Activated gamma-delta T cell (primary cell): ENCODE data around the gene DOCK9.
"Not testable (repeated sequence)": the region's sequence is repeated elsewhere in the genome, so short reads cannot be mapped to it uniquely, and the experiment has no call there.

Source experiments
- DNase-seq: peaks from one replicate; lab custom pipeline; 2025; lab: John Stamatoyannopoulos, UW

DOCK9 gene

GRCh38 chr13:98916403-98916802 lies 61.5 kb downstream of the DOCK9 start:
- no peak for DNase-seq

- DNase-seq, result no peak
Observed at GRCh38 chr13:98915981-98916380, 61.9 kb downstream of the DOCK9 start.

GRCh38 chr13:98915563-98915962 lies 62.3 kb downstream of the DOCK9 start:
- no peak for DNase-seq

GRCh38 chr13:98913741-98914140 lies 64.1 kb downstream of the DOCK9 start:
- no peak for DNase-seq

GRCh38 chr13:98912846-98913245 lies 65.0 kb downstream of the DOCK9 start:
- no peak for DNase-seq

- no peak for DNase-seq
Observed at GRCh38 chr13:98910501-98910951, 67.3 kb downstream of the DOCK9 start.

GRCh38 chr13:98909016-98909415 lies 68.8 kb downstream of the DOCK9 start:
- DNase-seq, result no peak

GRCh38 chr13:98906746-98907502 lies 70.9 kb downstream of the DOCK9 start:
- no peak for DNase-seq

GRCh38 chr13:98905199-98905598 lies 72.7 kb downstream of the DOCK9 start:
- no peak for DNase-seq

GRCh38 chr13:98900442-98900841 lies 77.4 kb downstream of the DOCK9 start:
- no peak for DNase-seq

- DNase-seq, result no peak
Observed at GRCh38 chr13:98897706-98898105, 80.2 kb downstream of the DOCK9 start.

GRCh38 chr13:98896868-98897144 lies 81.1 kb downstream of the DOCK9 start:
- no peak for DNase-seq

- DNase-seq, result no peak
Observed at GRCh38 chr13:98896083-98896867, 81.6 kb downstream of the DOCK9 start.

- DNase-seq, result not testable (repeated sequence)
Observed at GRCh38 chr13:98894814-98895213, 83.0 kb downstream of the DOCK9 start.

GRCh38 chr13:98893371-98893770 lies 84.5 kb downstream of the DOCK9 start:
- no peak for DNase-seq

- DNase-seq, result no peak
Observed at GRCh38 chr13:98892821-98893220, 85.0 kb downstream of the DOCK9 start.

- DNase-seq, result no peak
Observed at GRCh38 chr13:98892077-98892476, 85.8 kb downstream of the DOCK9 start.

- no peak for DNase-seq
Observed at GRCh38 chr13:98890925-98891324, 86.9 kb downstream of the DOCK9 start.

- no peak for DNase-seq
Observed at GRCh38 chr13:98890186-98890585, 87.7 kb downstream of the DOCK9 start.

- DNase-seq, result no peak
Observed at GRCh38 chr13:98889419-98890085, 88.3 kb downstream of the DOCK9 start.

GRCh38 chr13:98888890-98889279 lies 89.0 kb downstream of the DOCK9 start:
- DNase-seq, result no peak

GRCh38 chr13:98888222-98888889 lies 89.5 kb downstream of the DOCK9 start:
- DNase-seq, result no peak
